ENCODE data around the gene PLEKHN1. TPM values are rescaled to one million over a fixed set of nuclear protein-coding genes. Genes with fewer than 3 reads are reported as not detected.

The PLEKHN1 gene
- total RNA-seq, 1 donor from 2014 or later, result 26.4 TPM

GRCh38 chr1:961132-961669, 5.1 kb upstream of the PLEKHN1 start:
- no peak for ATAC-seq

- no peak for ATAC-seq
These were observed 3.6 kb upstream of the PLEKHN1 start for GRCh38 chr1:962381-963300.

- no peak for ATAC-seq
These were observed 3.0 kb upstream of the PLEKHN1 start for GRCh38 chr1:963301-963651.

- ATAC-seq, result no peak
These were observed 2.3 kb upstream of the PLEKHN1 start for GRCh38 chr1:963746-964525.

GRCh38 chr1:964691-965525, 1.4 kb upstream of the PLEKHN1 start:
- ATAC-seq, result no peak

GRCh38 chr1:965526-966134, 652 bp upstream of the PLEKHN1 start:
- ATAC-seq, result no peak

GRCh38 chr1:966704-967300, 520 bp downstream of the PLEKHN1 start:
- ATAC-seq, result peak; percentile 75

GRCh38 chr1:967466-968343, 1.4 kb downstream of the PLEKHN1 start:
- ATAC-seq, result peak; percentile 52

GRCh38 chr1:969260-969855, 3.1 kb downstream of the PLEKHN1 start:
- ATAC-seq, result no peak

GRCh38 chr1:970242-970972, 4.1 kb downstream of the PLEKHN1 start:
- no peak for ATAC-seq

- ATAC-seq, result peak; percentile 59
These were observed 4.9 kb downstream of the PLEKHN1 start for GRCh38 chr1:970973-971730.

- no peak for ATAC-seq
These were observed 5.6 kb downstream of the PLEKHN1 start for GRCh38 chr1:971751-972506.

GRCh38 chr1:972726-973458, 6.6 kb downstream of the PLEKHN1 start:
- no peak for ATAC-seq

- ATAC-seq, result no peak
These were observed 7.4 kb downstream of the PLEKHN1 start for GRCh38 chr1:973459-974292.

GRCh38 chr1:974293-974640, 8.0 kb downstream of the PLEKHN1 start:
- no peak for ATAC-seq

- ATAC-seq, result no peak
These were observed 8.5 kb downstream of the PLEKHN1 start for GRCh38 chr1:974687-975328.
